Loucy (cell line): ENCODE measurements around the gene CD46.

ENCODE experiments used
- EZH2phosphoT487 ChIP-seq: fragments of 200-600 bp; IDR thresholded peaks from 2 replicates; pipeline ENCODE4 v1.6.1; 2018; ENCODE audit warnings: antibody characterized with exemption, mild to moderate bottlenecking, moderate library complexity, borderline replicate concordance
- TF ChIP-seq, protein P1 (sequence below): fragments of 200-600 bp; sonication (generic); conservative IDR thresholded peaks from 2 replicates; pipeline ENCODE4 v1.5.1; 2014; ENCODE audit warnings: mild to moderate bottlenecking, antibody characterized with exemption, low read length

GRCh38 chr1:207806531-207807325, 54.9 kb downstream of the CD46 start:
- TF ChIP-seq, protein P1, sequence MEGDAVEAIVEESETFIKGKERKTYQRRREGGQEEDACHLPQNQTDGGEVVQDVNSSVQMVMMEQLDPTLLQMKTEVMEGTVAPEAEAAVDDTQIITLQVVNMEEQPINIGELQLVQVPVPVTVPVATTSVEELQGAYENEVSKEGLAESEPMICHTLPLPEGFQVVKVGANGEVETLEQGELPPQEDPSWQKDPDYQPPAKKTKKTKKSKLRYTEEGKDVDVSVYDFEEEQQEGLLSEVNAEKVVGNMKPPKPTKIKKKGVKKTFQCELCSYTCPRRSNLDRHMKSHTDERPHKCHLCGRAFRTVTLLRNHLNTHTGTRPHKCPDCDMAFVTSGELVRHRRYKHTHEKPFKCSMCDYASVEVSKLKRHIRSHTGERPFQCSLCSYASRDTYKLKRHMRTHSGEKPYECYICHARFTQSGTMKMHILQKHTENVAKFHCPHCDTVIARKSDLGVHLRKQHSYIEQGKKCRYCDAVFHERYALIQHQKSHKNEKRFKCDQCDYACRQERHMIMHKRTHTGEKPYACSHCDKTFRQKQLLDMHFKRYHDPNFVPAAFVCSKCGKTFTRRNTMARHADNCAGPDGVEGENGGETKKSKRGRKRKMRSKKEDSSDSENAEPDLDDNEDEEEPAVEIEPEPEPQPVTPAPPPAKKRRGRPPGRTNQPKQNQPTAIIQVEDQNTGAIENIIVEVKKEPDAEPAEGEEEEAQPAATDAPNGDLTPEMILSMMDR: no peak
- TF ChIP-seq EZH2phosphoT487: no peak
